Astrocyte (in vitro differentiated cells and primary cell): ENCODE measurements around the gene TOR4A.

Source experiments
- CTCF ChIP-seq: IDR thresholded peaks from 2 replicates; pipeline ENCODE4 v1.5.1; 2011; ENCODE audit warnings: low read depth, mild to moderate bottlenecking, inconsistent platforms, low read length, moderate library complexity; ENCODE audit not compliant: insufficient read depth
- EZH2 ChIP-seq: IDR thresholded peaks from 2 replicates; pipeline ENCODE4 v1.6.1; 2012; ENCODE audit warnings: mild to moderate bottlenecking, low read length, inconsistent platforms; ENCODE audit not compliant: insufficient read depth

- no peak for TF ChIP-seq CTCF
- no peak for TF ChIP-seq EZH2
These were observed 3.8 kb upstream of the TOR4A start for GRCh38 chr9:137273611-137274320.
